ENCODE data around the gene AP2B1.
"Not testable (repeated sequence)": the region's sequence is repeated elsewhere in the genome, so short reads cannot be mapped to it uniquely, and the experiment has no call there.

Gene AP2B1

GRCh38 chr17:35703308-35703707 is 116.2 kb downstream of the AP2B1 start:
- DNase-seq, result not testable (repeated sequence)

GRCh38 chr17:35705230-35705629 is 118.1 kb downstream of the AP2B1 start:
- DNase-seq, result no peak

GRCh38 chr17:35705705-35706104 is 118.6 kb downstream of the AP2B1 start:
- DNase-seq, result no peak

- peak; percentile 43 to 53 (median 47) for DNase-seq
These were observed 121.0 kb downstream of the AP2B1 start for GRCh38 chr17:35708149-35708548.

- no peak for DNase-seq
These were observed 121.8 kb downstream of the AP2B1 start for GRCh38 chr17:35708951-35709350.

- DNase-seq, result no peak
These were observed 122.8 kb downstream of the AP2B1 start for GRCh38 chr17:35709874-35710273.

- DNase-seq, result no peak
These were observed 123.8 kb downstream of the AP2B1 start for GRCh38 chr17:35710950-35711349.

- no peak for DNase-seq
These were observed 126.1 kb downstream of the AP2B1 start for GRCh38 chr17:35713069-35713728.

GRCh38 chr17:35714988-35715387 is 127.9 kb downstream of the AP2B1 start:
- no peak for DNase-seq

- DNase-seq, result no peak
These were observed 128.3 kb downstream of the AP2B1 start for GRCh38 chr17:35715416-35715815.

GRCh38 chr17:35716173-35716572 is 129.1 kb downstream of the AP2B1 start:
- DNase-seq, result no peak

GRCh38 chr17:35716897-35717465 is 129.9 kb downstream of the AP2B1 start:
- no peak for DNase-seq

GRCh38 chr17:35717475-35717874 is 130.4 kb downstream of the AP2B1 start:
- no peak for DNase-seq

- no peak for DNase-seq
These were observed 136.6 kb downstream of the AP2B1 start for GRCh38 chr17:35723735-35724134.

- no peak for DNase-seq
These were observed 137.9 kb downstream of the AP2B1 start for GRCh38 chr17:35725058-35725457.

GRCh38 chr17:35725802-35726126 is 138.6 kb downstream of the AP2B1 start:
- no peak for DNase-seq

- no peak for DNase-seq
These were observed 139.2 kb downstream of the AP2B1 start for GRCh38 chr17:35726127-35726952.

- DNase-seq, result no peak
These were observed 139.9 kb downstream of the AP2B1 start for GRCh38 chr17:35726953-35727460.

GRCh38 chr17:35727635-35728034 is 140.5 kb downstream of the AP2B1 start:
- DNase-seq, result no peak

- DNase-seq, result no peak
These were observed 141.4 kb downstream of the AP2B1 start for GRCh38 chr17:35728551-35728950.

- no peak for DNase-seq
These were observed 142.3 kb downstream of the AP2B1 start for GRCh38 chr17:35729405-35729833.

GRCh38 chr17:35730400-35731005 is 143.4 kb downstream of the AP2B1 start:
- DNase-seq, result no peak

- peak in 2 of 3 donors; percentile 28 to 61 for DNase-seq
These were observed 144.3 kb downstream of the AP2B1 start, which contains the start of gene RASL10B for GRCh38 chr17:35731239-35731916. Gene RASL10B, plus strand, starts transcription at chr17:35731639. Its CDS starts 3,546 bp downstream, at chr17:35735185.

Measured in suppressor macrophage treated with lipopolysaccharide for 1 hour (primary cell).